ENCODE results near the gene FNBP1L. TPM values are rescaled to one million over a fixed set of nuclear protein-coding genes. Genes with fewer than 3 reads are reported as not detected.
"Not testable (repeated sequence)": the region's sequence is repeated elsewhere in the genome, so short reads cannot be mapped to it uniquely, and the experiment has no call there.

The FNBP1L gene
- total RNA-seq, 2 donors from 2014 or later, result 48.3 to 54.4 TPM

GRCh38 chr1:93588955-93589354 is 141.0 kb downstream of the FNBP1L start:
- no peak overlapping the region for H3K27ac ChIP-seq
- DNase-seq, result no peak
- H3K4me1 ChIP-seq, result no peaks in the 10 kb centered on the region
- no peaks in the 10 kb centered on the region for H3K36me3 ChIP-seq
- H3K9me3 ChIP-seq, result no peaks in the 10 kb centered on the region
- TF ChIP-seq CTCF (IDR thresholded peaks at IDR 0.05), result no peak
- intact Hi-C loops (cut with DNase I), result no loop called here
- no peaks in the 10 kb centered on the region for H3K27me3 ChIP-seq
- H3K4me3 ChIP-seq, result no peak overlapping the region
- H3K9ac ChIP-seq (ENCODE audit: low read depth in 2 of 2, low read length in 2 of 2), result no peak overlapping the region

- H3K27me3 ChIP-seq; DNase-seq; H3K4me1 ChIP-seq; H3K9me3 ChIP-seq; H3K36me3 ChIP-seq; intact Hi-C loops (cut with DNase I): not testable (repeated sequence)
- Histone ChIP-seq H3K9ac (ENCODE audit: low read depth in 2 of 2, low read length in 2 of 2) (peak overlapping the region in 1 of 2 donors; percentile 89), H3K27ac (peak overlapping the region; percentile 92), H3K4me3 (peak overlapping the region; percentile 33)
These were observed 143.4 kb downstream of the FNBP1L start for GRCh38 chr1:93591291-93591675.

GRCh38 chr1:93591676-93592550 is 144.0 kb downstream of the FNBP1L start:
- no peaks in the 10 kb centered on the region for H3K4me1 ChIP-seq
- no peaks in the 10 kb centered on the region for H3K27me3 ChIP-seq
- peak overlapping the region; percentile 33 for H3K4me3 ChIP-seq
- no peaks in the 10 kb centered on the region for H3K9me3 ChIP-seq
- H3K36me3 ChIP-seq, result no peaks in the 10 kb centered on the region
- intact Hi-C loops (cut with DNase I), result no loop called here
- peak overlapping the region; percentile 92 for H3K27ac ChIP-seq
- peak overlapping the region; percentile 31 to 89 for H3K9ac ChIP-seq (ENCODE audit: low read depth in 2 of 2, low read length in 2 of 2)
- DNase-seq, result peak; percentile 94
- no peak for TF ChIP-seq CTCF (IDR thresholded peaks at IDR 0.05)

- Histone ChIP-seq H3K27me3 (no peaks in the 10 kb centered on the region), H3K4me3 (peak overlapping the region; percentile 33), H3K36me3 (no peaks in the 10 kb centered on the region), H3K27ac (peak overlapping the region; percentile 92), H3K9me3 (no peaks in the 10 kb centered on the region), H3K9ac (ENCODE audit: low read depth in 2 of 2, low read length in 2 of 2) (peak overlapping the region; percentile 31 to 89), H3K4me1 (no peaks in the 10 kb centered on the region)
- intact Hi-C loops (cut with DNase I), result no loop called here
- no peak for DNase-seq
- no peak for TF ChIP-seq CTCF (IDR thresholded peaks at IDR 0.05)
These were observed 144.6 kb downstream of the FNBP1L start for GRCh38 chr1:93592551-93592949.

GRCh38 chr1:93593854-93594602 is 146.1 kb downstream of the FNBP1L start:
- intact Hi-C loops (cut with DNase I), result no loop called here
- H3K4me1 ChIP-seq, result no peaks in the 10 kb centered on the region
- no peak for DNase-seq
- TF ChIP-seq CTCF (IDR thresholded peaks at IDR 0.05), result no peak
- peak overlapping the region; percentile 92 for H3K27ac ChIP-seq
- H3K9ac ChIP-seq (ENCODE audit: low read depth in 2 of 2, low read length in 2 of 2), result peak overlapping the region in 1 of 2 donors; percentile 7
- no peaks in the 10 kb centered on the region for H3K9me3 ChIP-seq
- no peaks in the 10 kb centered on the region for H3K27me3 ChIP-seq
- no peaks in the 10 kb centered on the region for H3K36me3 ChIP-seq
- H3K4me3 ChIP-seq, result no peak overlapping the region

GRCh38 chr1:93594603-93594880 is 146.6 kb downstream of the FNBP1L start:
- no peak for TF ChIP-seq CTCF (IDR thresholded peaks at IDR 0.05)
- no peak overlapping the region for H3K4me3 ChIP-seq
- no peaks in the 10 kb centered on the region for H3K9me3 ChIP-seq
- no peaks in the 10 kb centered on the region for H3K27me3 ChIP-seq
- H3K9ac ChIP-seq (ENCODE audit: low read depth in 2 of 2, low read length in 2 of 2), result no peak overlapping the region
- no peak for DNase-seq
- intact Hi-C loops (cut with DNase I), result no loop called here
- H3K27ac ChIP-seq, result no peak overlapping the region
- H3K36me3 ChIP-seq, result no peaks in the 10 kb centered on the region
- H3K4me1 ChIP-seq, result no peaks in the 10 kb centered on the region

All from colonic mucosa (tissue), 4 donors.